ENCODE measurements around the gene GDF11.

The GDF11 gene

GRCh38 chr12:55733858-55734257 is 9.1 kb upstream of the GDF11 start:
- H3K9me3 ChIP-seq (ENCODE audit: control extremely low read depth in 1 of 5, control insufficient read depth in 4 of 5, insufficient read depth in 2 of 5, low read depth in 1 of 5, low read length in 4 of 5), result no peaks in the 10 kb centered on the region
- no peak overlapping the region for H3K4me3 ChIP-seq (ENCODE audit: control insufficient read depth in 1 of 7, extremely low read depth in 1 of 7, insufficient read depth in 4 of 7, low read depth in 2 of 7, low read length in 6 of 7)
- H3K27me3 ChIP-seq (replicated peaks in 2 of 5; ENCODE audit: control insufficient read depth in 4 of 5, insufficient read depth in 5 of 5, low read length in 4 of 5), result no peaks in the 10 kb centered on the region
- peaks cover 12 to 44% (median 37%) of the 10 kb centered on the region in 4 experiments for H3K4me1 ChIP-seq (ENCODE audit: control extremely low read depth in 1 of 4, control insufficient read depth in 4 of 4, insufficient read depth in 4 of 4, low read length in 3 of 4)
- H3K36me3 ChIP-seq (ENCODE audit: control insufficient read depth in 4 of 4, insufficient read depth in 4 of 4, low read length in 3 of 4), result no peaks in the 10 kb centered on the region
- 100% methylated on average over 2 of the region's 2 CpGs for WGBS (ENCODE audit: insufficient coverage)
- ChIA-PET POLR2A (interaction anchor here (0.6 to 0.7 kb wide), 2 partner anchors 60 to 206 kb away, joined by 3 to 4 read pairs; no protein-coding TSS in a partner anchor), CTCF (interaction anchor here (1.2 to 7.9 kb wide), 5 partner anchors 10 to 310 kb away, joined by 3 to 119 read pairs (median 4); partner anchors contain the start of gene RDH5)
- H3K27ac ChIP-seq (ENCODE audit: insufficient read depth in 1 of 2, low read depth in 1 of 2, low read length in 2 of 2, poor library complexity in 1 of 2, severe bottlenecking in 2 of 2), result no peak overlapping the region
- DNase-seq, result no peak

GRCh38 chr12:55734595-55734994 is 8.3 kb upstream of the GDF11 start:
- Histone ChIP-seq H3K9me3 (ENCODE audit: control extremely low read depth in 1 of 5, control insufficient read depth in 4 of 5, insufficient read depth in 2 of 5, low read depth in 1 of 5, low read length in 4 of 5) (no peaks in the 10 kb centered on the region), H3K36me3 (ENCODE audit: control insufficient read depth in 4 of 4, insufficient read depth in 4 of 4, low read length in 3 of 4) (no peaks in the 10 kb centered on the region), H3K4me1 (ENCODE audit: control extremely low read depth in 1 of 4, control insufficient read depth in 4 of 4, insufficient read depth in 4 of 4, low read length in 3 of 4) (peaks cover 12 to 41% (median 33%) of the 10 kb centered on the region in 4 experiments), H3K4me3 (ENCODE audit: control insufficient read depth in 1 of 7, extremely low read depth in 1 of 7, insufficient read depth in 4 of 7, low read depth in 2 of 7, low read length in 6 of 7) (no peak overlapping the region), H3K27ac (ENCODE audit: insufficient read depth in 1 of 2, low read depth in 1 of 2, low read length in 2 of 2, poor library complexity in 1 of 2, severe bottlenecking in 2 of 2) (no peak overlapping the region), H3K27me3 (replicated peaks in 2 of 5; ENCODE audit: control insufficient read depth in 4 of 5, insufficient read depth in 5 of 5, low read length in 4 of 5) (no peaks in the 10 kb centered on the region)
- 100% methylated on average over 1 of the region's 3 CpGs for WGBS (ENCODE audit: insufficient coverage)
- ChIA-PET CTCF (interaction anchor here (0.8 to 7.9 kb wide), 7 partner anchors 9 to 309 kb away, joined by 3 to 119 read pairs (median 3); partner anchors contain the start of gene RDH5), POLR2A (no interaction called here)
- DNase-seq, result no peak

GRCh38 chr12:55736076-55736475 is 6.8 kb upstream of the GDF11 start:
- WGBS (ENCODE audit: insufficient coverage), result 88% methylated on average over 3 of the region's 3 CpGs
- Histone ChIP-seq H3K27me3 (replicated peaks in 2 of 5; ENCODE audit: control insufficient read depth in 4 of 5, insufficient read depth in 5 of 5, low read length in 4 of 5) (no peaks in the 10 kb centered on the region), H3K9me3 (ENCODE audit: control extremely low read depth in 1 of 5, control insufficient read depth in 4 of 5, insufficient read depth in 2 of 5, low read depth in 1 of 5, low read length in 4 of 5) (no peaks in the 10 kb centered on the region), H3K4me1 (ENCODE audit: control extremely low read depth in 1 of 4, control insufficient read depth in 4 of 4, insufficient read depth in 4 of 4, low read length in 3 of 4) (peaks cover 6 to 26% (median 19%) of the 10 kb centered on the region in 4 experiments), H3K36me3 (ENCODE audit: control insufficient read depth in 4 of 4, insufficient read depth in 4 of 4, low read length in 3 of 4) (no peaks in the 10 kb centered on the region), H3K27ac (ENCODE audit: insufficient read depth in 1 of 2, low read depth in 1 of 2, low read length in 2 of 2, poor library complexity in 1 of 2, severe bottlenecking in 2 of 2) (no peak overlapping the region), H3K4me3 (ENCODE audit: control insufficient read depth in 1 of 7, extremely low read depth in 1 of 7, insufficient read depth in 4 of 7, low read depth in 2 of 7, low read length in 6 of 7) (no peak overlapping the region)
- CTCF ChIA-PET, result interaction anchor here (0.6 to 7.9 kb wide), 8 partner anchors 9 to 293 kb away, joined by 3 to 119 read pairs (median 8); partner anchors contain the start of genes BLOC1S1 and RDH5
- POLR2A ChIA-PET, result no interaction called here
- no peak for DNase-seq

- CTCF ChIA-PET, result interaction anchor here (1.0 to 13.3 kb wide), 23 partner anchors 7 to 421 kb away, joined by 3 to 145 read pairs (median 10); partner anchors contain the start of genes BLOC1S1, CD63, MYL6 and RDH5
- POLR2A ChIA-PET, result interaction anchor here (1.0 kb wide), 1 partner anchor 12 kb away, joined by 9 read pairs; no protein-coding TSS in a partner anchor
- Histone ChIP-seq H3K27ac (ENCODE audit: insufficient read depth in 1 of 2, low read depth in 1 of 2, low read length in 2 of 2, poor library complexity in 1 of 2, severe bottlenecking in 2 of 2) (peak overlapping the region in 1 of 2 experiments; percentile 82), H3K36me3 (ENCODE audit: control insufficient read depth in 4 of 4, insufficient read depth in 4 of 4, low read length in 3 of 4) (no peaks in the 10 kb centered on the region), H3K4me1 (ENCODE audit: control extremely low read depth in 1 of 4, control insufficient read depth in 4 of 4, insufficient read depth in 4 of 4, low read length in 3 of 4) (peaks cover 6 to 27% (median 21%) of the 10 kb centered on the region in 4 experiments), H3K27me3 (replicated peaks in 2 of 5; ENCODE audit: control insufficient read depth in 4 of 5, insufficient read depth in 5 of 5, low read length in 4 of 5) (no peaks in the 10 kb centered on the region), H3K4me3 (ENCODE audit: control insufficient read depth in 1 of 7, extremely low read depth in 1 of 7, insufficient read depth in 4 of 7, low read depth in 2 of 7, low read length in 6 of 7) (peak overlapping the region in 1 of 7 experiments; percentile 97), H3K9me3 (ENCODE audit: control extremely low read depth in 1 of 5, control insufficient read depth in 4 of 5, insufficient read depth in 2 of 5, low read depth in 1 of 5, low read length in 4 of 5) (no peaks in the 10 kb centered on the region)
- 63% methylated on average over 6 of the region's 6 CpGs for WGBS (ENCODE audit: insufficient coverage)
- peak; percentile 70 to 76 (median 71) for DNase-seq
Observed at GRCh38 chr12:55736780-55737580, 5.9 kb upstream of the GDF11 start.

- peak in 2 of 3 donors; percentile 34 to 45 for DNase-seq
- Histone ChIP-seq H3K27ac (ENCODE audit: insufficient read depth in 1 of 2, low read depth in 1 of 2, low read length in 2 of 2, poor library complexity in 1 of 2, severe bottlenecking in 2 of 2) (peak overlapping the region; percentile 61 to 82), H3K4me1 (ENCODE audit: control extremely low read depth in 1 of 4, control insufficient read depth in 4 of 4, insufficient read depth in 4 of 4, low read length in 3 of 4) (peaks cover 6 to 32% (median 27%) of the 10 kb centered on the region in 4 experiments), H3K4me3 (ENCODE audit: control insufficient read depth in 1 of 7, extremely low read depth in 1 of 7, insufficient read depth in 4 of 7, low read depth in 2 of 7, low read length in 6 of 7) (peak overlapping the region; percentile 39 to 97 (median 79)), H3K9me3 (ENCODE audit: control extremely low read depth in 1 of 5, control insufficient read depth in 4 of 5, insufficient read depth in 2 of 5, low read depth in 1 of 5, low read length in 4 of 5) (no peaks in the 10 kb centered on the region), H3K36me3 (ENCODE audit: control insufficient read depth in 4 of 4, insufficient read depth in 4 of 4, low read length in 3 of 4) (no peaks in the 10 kb centered on the region), H3K27me3 (replicated peaks in 2 of 5; ENCODE audit: control insufficient read depth in 4 of 5, insufficient read depth in 5 of 5, low read length in 4 of 5) (no peaks in the 10 kb centered on the region)
- WGBS (ENCODE audit: insufficient coverage), result 0% methylated on average over 1 of the region's 4 CpGs
- ChIA-PET POLR2A (interaction anchor here (0.7 to 1.8 kb wide), 4 partner anchors 9 to 19 kb away, joined by 3 to 9 read pairs (median 6); partner anchors contain the start of gene CD63), CTCF (interaction anchor here (0.8 to 13.3 kb wide), 31 partner anchors 8 to 421 kb away, joined by 3 to 145 read pairs (median 8); partner anchors contain the start of genes BLOC1S1, CD63, MYL6 and RDH5)
Observed at GRCh38 chr12:55737581-55738122, 5.3 kb upstream of the GDF11 start.

- no peaks in the 10 kb centered on the region for H3K36me3 ChIP-seq (ENCODE audit: control insufficient read depth in 4 of 4, insufficient read depth in 4 of 4, low read length in 3 of 4)
- H3K27me3 ChIP-seq (replicated peaks in 2 of 5; ENCODE audit: control insufficient read depth in 4 of 5, insufficient read depth in 5 of 5, low read length in 4 of 5), result no peaks in the 10 kb centered on the region
- ChIA-PET POLR2A (interaction anchor here (0.5 to 1.8 kb wide), 7 partner anchors 8 to 1458 kb away, joined by 3 to 8 read pairs (median 3); partner anchors contain the start of genes CBX5 and CD63), CTCF (interaction anchor here (0.7 to 13.3 kb wide), 39 partner anchors 8 to 420 kb away, joined by 3 to 145 read pairs (median 7); partner anchors contain the start of genes BLOC1S1, CD63, MYL6 and ORMDL2)
- H3K4me1 ChIP-seq (ENCODE audit: control extremely low read depth in 1 of 4, control insufficient read depth in 4 of 4, insufficient read depth in 4 of 4, low read length in 3 of 4), result peaks cover 6 to 34% (median 28%) of the 10 kb centered on the region in 4 experiments
- peak; percentile 82 to 90 (median 90) for DNase-seq
- WGBS (ENCODE audit: insufficient coverage), result 0% methylated on average over 8 of the region's 14 CpGs
- H3K9me3 ChIP-seq (ENCODE audit: control extremely low read depth in 1 of 5, control insufficient read depth in 4 of 5, insufficient read depth in 2 of 5, low read depth in 1 of 5, low read length in 4 of 5), result no peaks in the 10 kb centered on the region
- H3K4me3 ChIP-seq (ENCODE audit: control insufficient read depth in 1 of 7, extremely low read depth in 1 of 7, insufficient read depth in 4 of 7, low read depth in 2 of 7, low read length in 6 of 7), result peak overlapping the region; percentile 39 to 97 (median 79)
- peak overlapping the region; percentile 61 to 82 for H3K27ac ChIP-seq (ENCODE audit: insufficient read depth in 1 of 2, low read depth in 1 of 2, low read length in 2 of 2, poor library complexity in 1 of 2, severe bottlenecking in 2 of 2)
Observed at GRCh38 chr12:55738123-55739024, 4.5 kb upstream of the GDF11 start.

All from common myeloid progenitor, CD34-positive (primary cell).